ENCODE measurements around the gene BCDIN3D. TPM values are rescaled to one million over a fixed set of nuclear protein-coding genes. Genes with fewer than 3 reads are reported as not detected.

BCDIN3D gene
- total RNA-seq, 1 donor: 3.5 TPM

GRCh38 chr12:49825971-49826421 lies 16.9 kb downstream of the BCDIN3D start:
- H3K4me3 ChIP-seq (ENCODE audit: low read depth, low read length): peak overlapping the region; percentile 82
- DNase-seq (ENCODE audit: low read depth): peak; percentile 75
- TF ChIP-seq CTCF (IDR thresholded peaks at IDR 0.05; ENCODE audit: insufficient read depth, low read depth, low read length): no peak

GRCh38 chr12:49825360-49825970 lies 17.4 kb downstream of the BCDIN3D start:
- H3K4me3 ChIP-seq (ENCODE audit: low read depth, low read length): peak overlapping the region; percentile 82
- peak; percentile 67 for DNase-seq (ENCODE audit: low read depth)
- TF ChIP-seq CTCF (IDR thresholded peaks at IDR 0.05; ENCODE audit: insufficient read depth, low read depth, low read length): no peak

DNA sequence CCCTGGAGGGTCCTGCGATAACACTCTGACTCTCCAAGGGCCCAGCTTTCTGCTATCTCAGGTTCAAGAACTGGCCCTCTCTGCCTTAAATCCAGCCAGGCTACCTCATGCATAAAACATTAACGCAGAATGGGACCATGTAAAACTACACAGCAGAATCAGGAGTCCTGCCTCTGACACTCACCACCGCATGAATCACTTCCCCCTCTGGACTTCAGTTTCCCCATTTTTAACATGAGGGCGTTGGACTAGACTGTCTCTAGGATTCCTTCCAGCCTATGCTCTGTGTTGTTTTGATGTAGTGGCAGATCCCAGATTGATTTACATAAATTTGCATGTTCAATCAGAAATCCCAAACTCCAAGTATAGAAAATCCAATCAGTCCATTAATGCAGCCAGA lies 18.0 kb downstream of the BCDIN3D start:
- no peak for TF ChIP-seq CTCF (IDR thresholded peaks at IDR 0.05; ENCODE audit: insufficient read depth, low read depth, low read length)
- H3K4me3 ChIP-seq (ENCODE audit: low read depth, low read length): peak overlapping the region; percentile 82
- DNase-seq (ENCODE audit: low read depth): peak; percentile 56

- no peak for TF ChIP-seq CTCF (IDR thresholded peaks at IDR 0.05; ENCODE audit: insufficient read depth, low read depth, low read length)
- no peak for DNase-seq (ENCODE audit: low read depth)
- H3K4me3 ChIP-seq (ENCODE audit: low read depth, low read length): peak overlapping the region; percentile 3
Observed at GRCh38 chr12:49824416-49824815, 18.5 kb downstream of the BCDIN3D start.

GRCh38 chr12:49823951-49824350 lies 19.0 kb downstream of the BCDIN3D start:
- DNase-seq (ENCODE audit: low read depth): no peak
- no peak for TF ChIP-seq CTCF (IDR thresholded peaks at IDR 0.05; ENCODE audit: insufficient read depth, low read depth, low read length)
- no peak overlapping the region for H3K4me3 ChIP-seq (ENCODE audit: low read depth, low read length)

DNA sequence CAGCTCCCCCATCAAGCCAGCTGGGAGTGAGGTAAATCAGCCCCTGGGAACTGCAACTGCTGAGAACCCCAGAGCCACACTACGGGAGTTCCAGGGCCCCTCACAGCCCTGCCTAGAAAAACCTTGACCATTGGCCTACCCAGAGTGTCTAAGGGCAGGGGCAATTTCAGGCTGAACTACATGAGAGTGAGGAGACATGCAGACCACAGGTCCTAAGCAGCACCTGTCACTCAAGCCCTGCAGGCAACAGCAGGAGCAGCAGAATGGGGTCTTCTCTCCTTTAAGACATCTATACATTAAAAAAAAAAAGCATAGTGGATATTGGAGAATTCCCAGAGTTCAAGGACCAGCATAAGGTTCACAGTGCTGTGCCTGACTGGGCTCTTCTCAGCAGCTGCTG lies 19.6 kb downstream of the BCDIN3D start:
- DNase-seq (ENCODE audit: low read depth): no peak
- H3K4me3 ChIP-seq (ENCODE audit: low read depth, low read length): no peak overlapping the region
- TF ChIP-seq CTCF (IDR thresholded peaks at IDR 0.05; ENCODE audit: insufficient read depth, low read depth, low read length): no peak
